GM20431 (cell line): ENCODE results near the gene TPTE.
"Not testable (repeated sequence)": the region's sequence is repeated elsewhere in the genome, so short reads cannot be mapped to it uniquely, and the experiment has no call there.

ENCODE experiments used
- in situ Hi-C: fragments of 300-500 bp; cut with MseI, MboI; formaldehyde crosslinking; loops from one replicate; pipeline ENCODE4 v1.15.0; 2020; ENCODE audit warnings: low sequenced_read_pairs; ENCODE audit not compliant: unreplicated experiment

The TPTE gene

DNA sequence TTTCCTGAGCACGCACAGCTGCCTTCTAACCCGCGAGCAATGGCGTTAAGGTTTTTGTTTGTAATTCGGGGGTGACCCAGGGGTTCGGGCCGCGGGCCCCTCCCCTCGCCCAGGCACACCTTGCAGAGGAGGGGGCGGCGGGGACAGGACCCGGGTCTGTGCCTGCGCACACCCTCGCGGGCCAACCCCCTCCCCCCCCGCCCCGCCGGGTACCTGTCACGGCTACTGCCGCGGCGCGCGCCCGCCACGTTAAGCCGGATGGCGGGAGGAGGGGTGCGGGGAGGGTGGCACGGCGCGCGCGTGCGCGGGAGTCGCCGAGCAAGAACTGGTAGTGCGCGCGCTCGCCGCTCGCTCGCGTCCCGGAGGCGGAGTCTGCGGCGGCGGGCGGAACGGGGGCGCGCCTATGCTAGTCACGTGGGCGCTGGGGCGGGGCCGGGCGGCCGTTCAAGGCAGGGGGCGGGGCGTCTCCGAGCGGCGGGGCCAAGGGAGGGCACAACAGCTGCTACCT is at the start of gene TPTE:
TPTE (plus strand) TSS at position 493 of the 508 bp plus-strand sequence. CDS start 17,141 bp downstream, outside the sequence.
- in situ Hi-C loops, result no loop called here

DNA sequence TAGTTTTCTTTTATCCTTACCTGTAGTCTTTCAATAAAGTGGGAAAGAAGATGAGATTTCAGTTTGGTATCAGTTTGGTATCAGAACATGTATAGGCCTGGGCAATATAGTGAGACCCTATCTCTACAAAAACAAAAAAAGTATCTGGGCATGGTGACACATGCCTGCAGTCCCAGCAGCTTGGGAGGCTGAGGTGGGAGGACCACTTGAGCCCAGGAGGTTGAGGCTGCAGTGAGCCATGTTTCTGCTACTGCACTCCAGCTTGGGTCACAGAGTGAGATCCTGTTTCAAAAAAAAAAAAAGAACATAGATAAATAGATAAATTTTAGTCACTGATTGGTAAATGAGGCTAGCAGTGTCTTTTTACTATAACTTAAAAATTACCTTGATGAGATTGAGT is 49.4 kb upstream of the TPTE start:
- in situ Hi-C loops, result not testable (repeated sequence)

DNA sequence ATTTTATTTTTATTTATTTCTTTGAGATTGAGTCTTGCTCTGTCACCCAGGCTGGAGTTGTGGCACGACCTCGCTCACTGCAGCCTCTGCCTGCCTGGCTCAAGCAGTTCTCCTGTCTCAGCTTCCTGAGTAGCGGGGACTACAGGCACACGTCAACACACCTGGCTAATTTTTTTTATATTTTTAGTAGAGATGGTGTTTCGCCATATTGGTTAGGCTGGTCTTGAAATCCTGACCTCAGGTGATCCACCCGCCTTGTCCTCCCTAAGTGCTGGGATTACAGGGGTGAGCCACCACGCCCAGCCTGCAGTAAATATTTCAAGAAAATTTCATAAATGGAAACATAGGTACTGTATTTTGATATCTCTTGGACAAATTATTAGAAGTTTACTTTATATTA is 43.6 kb upstream of the TPTE start:
- in situ Hi-C loops, result not testable (repeated sequence)

DNA sequence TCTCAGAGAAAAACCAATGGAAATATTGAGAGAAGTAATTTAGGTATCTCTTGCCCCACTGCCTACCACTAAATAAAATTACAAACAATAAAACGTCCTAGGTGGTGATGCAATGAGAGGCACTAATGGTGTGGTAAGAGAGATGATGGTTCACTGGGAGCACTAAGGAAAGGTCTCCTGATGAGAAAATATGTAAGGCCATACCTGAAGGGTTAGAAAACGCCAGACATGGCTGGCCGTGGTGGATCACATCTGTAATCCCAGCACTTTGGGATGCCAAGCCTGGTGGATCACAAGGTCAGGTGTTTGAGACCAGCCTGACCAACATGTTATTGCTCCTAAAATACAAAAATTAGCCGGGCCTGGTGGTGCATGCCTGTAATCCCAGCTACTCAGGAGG is 41.5 kb upstream of the TPTE start:
- in situ Hi-C loops, result not testable (repeated sequence)

DNA sequence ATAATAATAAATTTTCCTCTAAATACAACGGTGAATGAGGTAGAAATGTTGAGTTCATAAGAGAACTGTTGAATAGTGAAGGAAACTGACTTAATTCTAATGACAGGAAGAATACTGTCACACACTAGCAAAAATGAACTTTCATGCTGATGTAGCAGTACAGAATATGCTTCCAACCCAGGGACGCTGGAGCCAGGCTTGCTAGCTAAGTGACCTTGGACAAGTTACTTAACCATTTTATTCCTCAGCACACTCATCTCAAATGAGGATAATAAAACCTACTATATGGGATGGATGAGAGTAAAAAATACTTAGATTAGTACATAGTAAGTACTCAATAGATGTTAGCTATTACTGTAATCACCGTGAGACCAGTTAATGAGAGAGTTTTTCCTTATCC is 36.5 kb upstream of the TPTE start:
- in situ Hi-C loops, result not testable (repeated sequence)

DNA sequence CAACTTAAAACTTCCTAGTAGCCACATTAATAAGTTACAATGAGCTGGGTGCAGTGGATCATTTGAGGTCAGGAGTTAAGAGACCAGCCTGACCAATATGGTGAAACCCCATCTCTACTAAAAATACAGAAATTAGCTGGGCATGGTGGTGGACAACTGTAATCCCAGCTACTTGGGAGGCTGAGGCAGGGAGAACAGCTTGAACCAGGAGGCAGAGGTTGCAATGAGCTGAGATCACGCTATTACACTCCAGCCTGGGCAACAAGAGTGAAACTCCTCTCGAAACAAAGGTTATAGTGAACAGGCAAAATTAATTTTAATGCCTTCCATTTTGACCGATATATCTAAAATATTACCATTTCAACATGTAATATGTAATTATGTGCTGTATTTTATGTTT is 30.9 kb upstream of the TPTE start:
- in situ Hi-C loops, result not testable (repeated sequence)

DNA sequence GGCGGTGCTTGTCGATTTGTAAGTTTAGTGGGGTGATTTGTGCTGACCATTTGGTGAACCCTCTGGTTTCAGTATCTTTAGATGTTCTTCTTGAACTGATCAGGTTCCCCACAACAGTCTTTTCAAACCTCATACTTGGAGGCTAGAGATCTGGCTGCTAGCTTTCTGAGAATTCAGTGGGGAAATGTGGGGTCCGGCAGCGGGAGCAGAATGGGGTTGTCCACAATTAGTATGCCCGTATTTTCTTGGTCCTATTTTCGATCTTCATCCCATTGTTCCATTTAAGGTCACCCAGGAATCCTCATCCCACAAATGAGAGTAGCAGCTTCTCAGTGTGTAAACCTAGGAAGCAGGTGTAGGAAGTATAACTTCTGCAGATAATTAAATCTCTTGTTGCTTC is 10.3 kb upstream of the TPTE start:
- in situ Hi-C loops, result no loop called here

DNA sequence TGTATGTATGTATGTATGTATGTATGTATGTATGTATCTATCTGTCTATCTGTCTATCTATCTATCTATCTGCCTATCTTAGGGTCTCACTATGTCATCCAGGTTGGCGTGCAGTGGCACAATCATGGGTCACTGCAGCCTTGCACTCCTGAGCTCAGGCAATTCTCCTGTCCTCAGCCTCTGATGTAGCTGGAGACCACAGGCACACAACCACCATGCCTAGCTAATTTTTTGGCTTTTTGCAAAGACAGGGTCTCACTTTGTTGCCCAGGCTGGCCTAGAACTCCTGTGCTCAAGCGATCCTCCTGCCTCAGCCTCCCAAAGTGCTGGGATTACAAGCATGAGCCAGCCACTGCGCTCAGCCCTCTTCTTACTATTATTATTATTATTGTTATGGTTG is 4.5 kb upstream of the TPTE start:
- in situ Hi-C loops, result not testable (repeated sequence)

DNA sequence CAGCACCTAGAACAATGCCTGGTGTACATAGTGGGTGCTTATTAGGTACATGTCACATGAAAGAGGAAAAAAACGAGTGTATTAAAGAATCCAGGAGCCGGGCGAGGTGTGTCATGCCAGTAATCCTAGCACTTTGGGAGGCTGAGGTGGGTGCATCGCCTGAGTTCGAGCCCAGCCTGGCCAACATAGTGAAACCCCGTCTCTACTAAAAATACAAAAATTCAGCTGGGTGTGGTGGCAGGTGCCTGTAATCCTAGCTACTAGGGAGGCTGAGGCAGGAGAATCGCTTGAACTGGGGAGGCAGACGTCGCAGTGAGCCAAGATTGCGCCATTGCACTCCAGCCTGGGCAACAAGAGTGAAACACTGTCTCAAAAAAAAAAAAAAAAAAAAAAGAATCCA is 3.5 kb upstream of the TPTE start:
- in situ Hi-C loops, result not testable (repeated sequence)

DNA sequence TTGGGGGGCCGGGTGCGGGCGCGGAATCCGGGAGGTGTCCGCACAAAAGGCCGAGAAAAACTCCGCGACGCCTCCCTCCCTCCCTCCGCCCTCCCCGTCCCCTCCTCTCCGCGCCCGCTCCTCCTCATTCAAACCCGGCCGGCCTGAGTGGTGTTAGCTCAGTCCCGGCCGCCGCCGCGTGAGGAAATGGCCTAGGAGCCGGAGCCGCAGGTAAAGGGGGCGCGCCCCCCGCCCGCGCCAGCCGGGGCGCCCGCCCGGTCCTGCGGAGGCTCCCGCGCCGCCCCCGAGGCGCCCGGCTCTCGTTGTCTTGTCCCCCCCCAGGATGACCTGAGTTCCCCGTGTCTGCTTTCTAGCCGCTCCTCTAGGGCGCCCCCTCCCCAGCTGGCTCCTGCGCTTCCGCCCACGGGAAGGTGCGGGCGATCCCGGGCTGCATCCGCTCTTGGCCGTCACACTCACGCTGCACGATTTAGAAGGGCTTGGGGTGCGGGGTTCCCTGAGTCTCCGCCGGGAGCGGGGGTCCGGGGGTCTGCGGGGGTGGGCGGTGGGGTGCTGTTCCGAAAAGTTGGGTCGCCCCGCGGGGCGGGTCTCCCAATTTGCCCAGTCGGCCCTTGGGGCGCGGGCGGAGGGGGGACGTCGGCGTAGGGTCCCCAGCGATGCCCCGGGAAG is 585 bp downstream of the TPTE start:
- in situ Hi-C loops, result not testable (repeated sequence)

DNA sequence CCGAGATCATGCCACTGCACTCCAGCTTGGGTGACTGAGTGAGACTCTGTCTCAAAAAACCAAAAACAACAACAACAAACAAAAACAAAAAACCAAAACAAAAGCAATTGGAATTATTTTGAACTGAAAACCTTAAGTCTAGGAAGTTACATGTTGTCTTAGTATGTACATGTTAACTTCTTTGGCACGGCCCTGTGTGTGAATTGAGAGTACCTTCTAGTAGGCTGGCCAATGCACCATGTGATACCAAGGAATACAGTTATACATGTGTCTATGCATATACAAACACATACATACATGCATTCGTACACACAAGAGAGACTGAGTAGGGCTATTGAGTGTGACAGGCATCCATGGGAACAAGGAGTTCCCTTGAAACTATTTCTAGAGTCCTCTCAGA is 18.6 kb downstream of the TPTE start:
- in situ Hi-C loops, result no loop called here

DNA sequence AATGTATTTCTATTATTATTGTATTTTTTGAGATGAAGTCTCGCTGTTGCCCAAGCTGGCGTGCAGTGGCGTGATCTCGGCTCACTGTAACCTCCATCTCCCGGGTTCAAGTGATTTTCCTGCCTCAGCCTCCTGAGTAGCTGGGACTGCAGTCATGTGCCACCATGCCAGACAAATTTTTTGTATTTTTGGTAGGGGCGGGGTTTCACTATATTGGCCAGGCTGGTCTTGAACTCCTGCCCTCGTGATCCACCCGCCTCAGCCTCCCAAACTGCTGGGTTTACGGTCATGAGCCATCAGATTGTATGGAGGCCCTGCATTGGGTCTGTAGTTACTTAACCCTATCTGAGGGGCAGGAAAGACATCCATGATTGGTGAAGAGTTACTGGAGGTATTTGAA is 23.0 kb downstream of the TPTE start:
- in situ Hi-C loops, result not testable (repeated sequence)

DNA sequence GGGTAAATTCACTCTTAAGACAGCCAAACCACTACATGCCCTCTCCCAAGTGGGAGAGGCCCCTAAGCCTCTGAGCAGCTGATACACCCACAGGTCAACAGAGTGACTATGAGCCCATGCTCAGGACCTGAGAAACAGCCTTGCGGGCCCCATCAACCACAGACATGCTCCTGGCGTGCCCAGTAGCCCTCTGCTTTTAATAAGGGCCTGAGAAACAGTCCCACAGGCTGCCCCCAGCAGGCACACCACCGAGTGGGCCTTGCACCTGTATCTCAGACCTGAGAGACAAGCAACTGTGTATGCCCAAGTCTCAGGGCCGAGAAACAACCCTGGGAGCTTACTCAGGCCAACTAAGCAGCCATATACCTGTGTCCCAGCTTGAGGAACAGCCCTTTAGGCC is 26.5 kb downstream of the TPTE start:
- in situ Hi-C loops, result not testable (repeated sequence)

DNA sequence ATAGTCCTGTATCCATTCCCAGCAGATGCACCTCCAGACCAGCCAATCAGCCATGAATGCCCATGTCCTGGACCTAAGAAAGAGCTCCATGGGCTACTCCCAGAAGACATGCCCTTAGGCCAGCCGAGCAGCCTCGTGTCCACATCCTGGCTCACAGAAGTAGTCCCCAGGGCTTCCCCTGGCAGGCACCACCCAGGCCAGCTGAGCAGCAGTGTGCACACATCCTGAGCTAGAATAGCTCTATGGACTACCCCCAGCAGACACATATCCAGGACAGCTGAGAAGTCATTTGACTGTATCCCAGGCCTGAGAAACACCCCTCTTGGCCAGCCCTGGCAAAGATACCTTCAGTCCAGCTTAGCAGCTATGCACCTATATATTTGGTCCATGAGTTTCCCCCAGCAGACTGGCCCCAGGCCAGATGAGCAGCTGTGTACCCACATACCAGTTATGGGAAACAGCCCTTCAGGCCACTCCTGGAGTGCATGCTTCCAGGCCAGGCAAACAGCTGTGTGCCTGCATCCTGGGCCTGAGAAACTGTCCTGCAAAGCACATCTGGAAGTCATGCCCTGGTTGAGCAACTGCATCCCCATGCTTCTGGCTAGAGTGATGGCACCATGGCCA is 27.1 kb downstream of the TPTE start:
- in situ Hi-C loops, result not testable (repeated sequence)

DNA sequence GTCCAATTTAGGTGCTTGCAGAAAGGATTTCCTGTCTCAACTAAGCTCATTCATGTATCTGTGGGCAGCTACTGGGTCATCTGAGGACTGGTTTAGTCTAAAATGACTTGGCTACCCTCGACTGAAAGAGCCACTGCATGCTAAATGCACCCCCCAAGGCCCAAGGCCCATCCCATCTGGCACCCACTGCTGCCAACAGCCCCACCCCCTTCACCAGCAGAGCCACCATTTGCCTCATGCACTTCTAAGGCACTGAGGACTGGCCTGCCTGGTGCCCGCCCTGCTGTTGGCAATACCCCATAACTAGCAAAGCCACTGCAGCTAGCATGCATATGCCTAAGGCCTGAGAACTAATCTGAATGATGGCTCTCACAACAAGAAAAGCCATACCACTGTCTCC is 49.4 kb downstream of the TPTE start:
- in situ Hi-C loops, result not testable (repeated sequence)

DNA sequence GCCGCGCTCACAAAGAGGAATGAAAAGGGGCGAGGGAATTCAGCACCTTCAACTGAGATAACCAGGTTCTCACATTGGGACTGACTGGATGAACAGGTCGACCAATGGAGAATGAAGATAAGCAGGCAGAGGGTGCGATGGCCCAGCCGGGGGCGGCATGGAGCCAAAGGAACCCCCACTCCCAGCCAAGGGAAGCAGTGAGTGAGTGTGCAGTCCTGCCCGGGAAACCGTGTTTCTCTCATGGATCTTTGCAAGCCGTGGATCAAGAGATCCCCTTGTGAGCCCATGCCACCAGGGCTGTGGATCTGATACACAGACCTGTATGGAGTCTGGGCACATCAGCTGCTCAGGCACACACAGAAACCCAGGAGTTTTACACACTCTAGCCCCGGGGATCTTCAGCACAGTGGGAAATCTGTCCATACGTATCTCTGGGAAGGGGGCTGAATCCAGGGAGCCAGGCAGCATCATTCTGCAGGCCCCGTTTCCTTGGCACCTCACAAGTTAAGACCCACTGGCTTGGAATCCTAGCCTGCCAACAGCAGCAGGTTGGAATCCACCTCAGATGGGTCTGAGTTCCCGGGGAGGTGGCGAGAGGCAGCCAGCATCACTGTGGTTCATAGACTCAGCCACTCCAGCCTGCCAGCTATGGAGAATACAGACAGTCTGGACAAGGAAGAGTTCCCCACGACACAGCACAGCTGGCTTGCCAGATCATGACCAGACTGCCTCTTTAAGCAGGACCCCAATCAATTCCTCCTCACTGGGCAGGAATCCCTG is 53.3 kb downstream of the TPTE start:
- in situ Hi-C loops, result not testable (repeated sequence)

DNA sequence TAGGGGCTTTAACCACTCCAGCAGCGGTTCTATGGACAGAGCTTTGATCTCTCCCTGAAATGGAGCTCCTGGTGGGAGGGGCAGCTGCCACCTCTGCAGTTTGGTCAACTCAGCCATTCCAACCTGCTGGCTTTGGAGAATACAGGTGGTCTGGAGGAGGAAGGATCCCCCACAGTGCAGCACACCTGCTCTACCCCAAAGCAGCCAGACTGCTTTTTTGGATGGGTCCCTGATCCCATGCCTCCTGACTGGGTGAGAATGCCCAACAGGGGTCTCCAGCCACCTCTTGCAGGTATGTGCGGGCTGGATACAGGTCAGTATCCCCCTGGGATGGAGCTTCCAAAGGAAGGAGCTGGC is 53.9 kb downstream of the TPTE start:
- in situ Hi-C loops, result no loop called here

DNA sequence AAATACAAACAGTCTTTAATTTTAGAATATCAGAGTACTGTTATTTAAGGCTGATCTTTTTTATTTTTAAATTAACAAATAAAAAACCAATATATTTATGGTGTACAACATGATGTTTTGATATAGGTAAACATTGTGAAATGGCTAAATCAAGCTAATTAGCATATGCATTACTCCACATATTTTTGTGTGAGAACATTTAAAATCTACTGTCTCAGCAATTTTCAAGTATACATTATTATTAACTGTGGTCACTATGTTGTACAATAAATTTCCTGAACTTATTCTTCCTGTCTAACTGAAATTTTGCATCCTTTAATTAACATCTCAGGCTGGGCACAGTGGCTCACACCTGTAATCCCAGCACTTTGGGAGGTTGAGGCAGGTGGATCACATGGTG is 57.5 kb downstream of the TPTE start:
- in situ Hi-C loops, result not testable (repeated sequence)

DNA sequence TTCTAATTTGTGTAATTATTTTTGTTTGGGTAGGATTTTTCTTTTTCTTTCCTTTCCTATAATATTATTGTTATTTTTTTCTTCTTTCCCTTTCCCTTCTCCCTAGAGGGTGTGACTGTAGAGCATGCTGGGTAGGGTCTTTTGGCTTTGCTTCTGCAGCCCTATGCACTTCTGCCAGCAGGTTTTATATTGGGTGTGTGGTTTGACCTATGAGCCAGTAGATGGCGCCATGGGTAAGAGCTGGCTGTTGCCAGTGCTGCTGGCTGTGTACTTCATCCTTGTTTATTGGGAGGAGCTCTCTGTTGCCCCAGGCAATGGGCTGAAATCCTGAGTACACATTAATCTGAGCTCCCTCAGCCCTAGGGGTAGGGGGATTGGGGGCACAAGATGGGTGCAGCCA is 67.7 kb downstream of the TPTE start:
- in situ Hi-C loops, result not testable (repeated sequence)

DNA sequence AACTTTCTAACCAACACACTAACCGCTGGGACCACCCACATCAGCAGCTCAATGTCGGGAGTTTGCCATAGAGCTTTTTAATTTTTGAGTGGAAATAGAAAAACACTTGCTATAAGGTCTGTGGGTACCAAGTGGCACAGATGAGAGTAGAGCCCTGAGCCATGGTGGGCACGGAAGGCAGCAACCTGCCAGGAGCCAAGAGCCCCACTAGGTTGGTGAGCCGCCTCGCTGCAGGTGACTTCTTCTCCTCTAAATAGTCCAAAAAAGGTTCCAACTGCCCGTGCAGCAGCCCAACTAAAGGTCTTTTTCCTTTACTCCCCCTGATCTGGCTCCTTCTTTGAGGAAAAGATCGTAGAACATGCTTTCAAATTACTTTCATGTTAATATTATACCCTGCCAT is 85.7 kb downstream of the TPTE start:
- in situ Hi-C loops, result not testable (repeated sequence)

DNA sequence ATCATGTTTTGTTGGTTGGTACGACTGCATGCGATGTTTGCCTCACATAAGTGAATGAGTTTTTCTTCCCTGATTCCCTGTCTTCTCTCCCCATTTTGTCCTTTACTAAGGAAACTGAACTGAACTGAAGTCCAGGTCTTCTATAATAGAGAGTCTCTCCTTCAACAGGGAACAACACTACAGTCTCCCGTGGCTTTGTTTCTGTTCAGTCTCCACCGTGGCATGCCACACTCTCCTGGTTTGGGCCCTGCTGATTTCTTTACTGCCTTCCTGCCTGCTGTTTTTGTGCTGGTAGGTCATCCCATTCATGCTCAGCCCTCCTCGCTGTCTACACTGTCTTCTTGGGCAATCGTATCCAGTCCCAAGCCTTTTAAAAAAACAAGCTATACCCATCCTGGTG is 92.9 kb downstream of the TPTE start:
- in situ Hi-C loops, result not testable (repeated sequence)
